Activated CD8-positive, alpha-beta memory T cell treated with anti-CD3 and anti-CD28 coated beads for 24 hours (primary cell): ENCODE results near the gene REN.

Source experiments
- DNase-seq: peaks from one replicate; pipeline ENCODE4 v3.0.0-alpha.2; 2020

Gene REN

DNA sequence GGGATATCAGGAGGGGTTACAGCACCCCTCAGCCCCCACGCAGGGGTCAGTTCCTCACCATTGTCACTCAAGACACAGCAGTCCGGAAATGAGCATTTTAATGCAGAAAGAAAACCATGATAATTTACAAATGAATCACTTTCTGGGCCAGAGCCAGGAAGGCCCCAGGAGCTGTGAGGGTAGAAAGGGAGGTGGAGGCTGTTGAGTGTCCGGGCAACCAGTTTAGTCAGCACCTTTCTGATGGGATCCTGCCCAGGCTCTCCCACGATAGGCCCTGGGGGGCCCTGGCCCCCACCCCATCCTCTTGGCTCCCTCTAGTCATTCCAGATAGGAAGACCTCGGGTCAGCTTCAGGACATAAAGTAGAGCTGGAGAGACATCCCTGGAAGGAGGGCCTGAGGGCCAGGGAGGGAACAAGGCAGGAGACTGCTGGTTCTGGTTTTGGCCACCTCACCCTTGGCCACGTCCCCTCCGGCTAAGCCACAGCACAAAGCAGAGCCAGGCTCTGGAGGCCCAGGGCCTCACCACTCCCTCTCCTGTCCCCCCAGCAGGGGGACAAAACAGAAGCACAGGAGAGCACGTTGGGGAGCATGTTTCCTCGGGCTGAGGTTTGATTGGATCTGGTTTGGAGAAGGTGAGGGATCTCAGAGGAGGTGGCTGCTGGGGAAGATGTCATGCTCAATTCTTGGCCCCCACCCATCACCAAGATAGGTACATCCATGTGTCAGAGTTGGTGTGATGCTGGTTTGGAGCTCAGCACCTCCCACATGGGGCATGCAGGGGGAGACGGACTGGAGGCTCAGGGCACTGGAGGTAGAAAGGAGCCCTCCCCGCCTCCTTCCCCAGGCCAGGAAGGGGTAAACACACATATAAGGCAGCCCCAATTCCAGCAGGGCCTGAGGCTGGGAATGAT lies 34.9 kb downstream of the REN start:
- DNase-seq: no peak

DNA sequence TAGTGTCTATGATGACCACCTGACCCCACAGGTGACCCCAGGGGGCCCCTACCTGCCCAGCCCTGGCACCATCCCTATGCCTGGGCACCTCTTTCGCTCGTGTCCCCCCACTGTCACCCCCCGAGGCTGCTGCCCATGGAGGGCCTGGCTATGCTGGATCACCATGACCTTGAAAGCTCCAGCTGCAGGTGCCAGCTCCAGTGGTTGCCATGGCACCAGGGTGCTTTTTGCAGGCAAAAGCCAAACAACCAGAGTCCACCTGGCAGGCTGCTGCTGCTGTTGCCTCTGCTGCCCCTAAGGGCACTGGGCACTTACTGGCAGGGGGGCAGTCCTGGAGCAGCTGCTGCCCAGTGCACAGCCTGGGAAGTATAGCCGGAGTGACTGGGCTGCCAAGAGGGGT lies 36.0 kb downstream of the REN start:
- no peak for DNase-seq

DNA sequence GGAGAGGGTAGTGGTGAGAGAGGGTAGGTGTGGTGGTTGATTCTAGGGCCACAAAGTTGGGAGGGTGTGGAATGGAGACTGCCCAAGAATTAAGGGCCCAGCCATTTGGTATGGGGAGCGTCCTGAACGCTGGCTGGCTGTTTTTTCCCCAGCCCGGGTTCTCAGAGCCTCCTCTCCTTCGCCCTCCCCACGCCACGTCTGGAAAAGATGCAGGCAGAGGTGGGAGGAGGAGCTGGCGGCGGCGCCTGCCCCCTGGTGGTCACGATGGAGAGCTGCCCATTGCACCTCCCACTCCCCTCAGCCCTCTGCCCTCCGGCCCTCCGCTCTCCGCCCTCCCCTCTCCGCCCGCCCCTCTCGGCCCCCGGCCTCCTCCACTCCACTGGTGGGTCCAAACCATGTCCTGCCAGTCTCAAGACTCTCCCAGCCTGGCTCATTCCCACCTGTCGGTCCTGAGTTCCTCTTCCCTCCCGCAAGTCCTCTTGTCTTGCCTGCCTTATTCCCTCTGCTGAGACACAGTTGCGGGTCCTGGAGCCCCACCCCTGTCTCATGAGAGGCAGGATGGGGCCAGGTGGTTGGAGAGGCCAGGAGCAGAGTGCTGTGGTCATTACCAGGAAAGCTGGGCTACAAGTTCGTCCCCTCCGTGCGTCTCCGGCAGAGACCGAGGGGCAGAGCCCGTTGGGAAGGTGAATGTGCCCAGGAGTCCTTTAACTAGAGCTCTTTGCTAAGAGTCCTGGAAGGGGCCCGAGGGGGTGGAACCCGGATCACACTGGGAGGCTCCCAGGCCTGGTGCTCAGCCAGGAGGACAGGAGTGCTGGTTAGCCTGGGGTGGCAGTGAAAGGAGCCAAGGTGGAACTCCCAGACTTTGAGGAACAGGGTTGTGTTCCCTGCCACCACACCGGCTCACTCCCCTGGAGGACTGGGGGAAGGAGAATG lies 36.9 kb downstream of the REN start:
- peak; percentile 81 for DNase-seq

DNA sequence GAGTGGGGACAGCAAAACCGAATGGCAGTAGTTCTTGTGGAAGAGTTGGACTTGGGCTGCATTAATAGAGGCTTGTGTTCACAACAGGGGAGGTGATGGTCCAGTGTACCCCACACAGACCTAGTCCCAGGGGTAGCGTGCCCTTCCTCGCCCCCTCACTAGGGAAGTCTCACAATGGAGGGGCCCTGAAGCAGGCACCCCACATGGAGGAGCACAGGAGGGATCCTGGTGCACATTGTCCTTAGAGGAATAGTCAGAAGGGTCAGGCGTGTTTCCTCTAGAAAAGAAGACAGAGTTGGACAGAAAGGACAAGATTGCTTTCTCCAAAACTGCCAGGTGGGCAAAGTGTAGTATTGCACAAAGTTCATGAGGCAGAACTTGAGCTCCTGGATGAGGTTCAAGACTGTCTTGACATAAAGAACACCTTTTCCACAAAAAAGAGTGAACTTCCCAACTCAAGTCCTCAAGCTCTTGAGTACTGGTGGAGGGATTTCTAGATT lies 37.6 kb downstream of the REN start:
- DNase-seq: no peak

DNA sequence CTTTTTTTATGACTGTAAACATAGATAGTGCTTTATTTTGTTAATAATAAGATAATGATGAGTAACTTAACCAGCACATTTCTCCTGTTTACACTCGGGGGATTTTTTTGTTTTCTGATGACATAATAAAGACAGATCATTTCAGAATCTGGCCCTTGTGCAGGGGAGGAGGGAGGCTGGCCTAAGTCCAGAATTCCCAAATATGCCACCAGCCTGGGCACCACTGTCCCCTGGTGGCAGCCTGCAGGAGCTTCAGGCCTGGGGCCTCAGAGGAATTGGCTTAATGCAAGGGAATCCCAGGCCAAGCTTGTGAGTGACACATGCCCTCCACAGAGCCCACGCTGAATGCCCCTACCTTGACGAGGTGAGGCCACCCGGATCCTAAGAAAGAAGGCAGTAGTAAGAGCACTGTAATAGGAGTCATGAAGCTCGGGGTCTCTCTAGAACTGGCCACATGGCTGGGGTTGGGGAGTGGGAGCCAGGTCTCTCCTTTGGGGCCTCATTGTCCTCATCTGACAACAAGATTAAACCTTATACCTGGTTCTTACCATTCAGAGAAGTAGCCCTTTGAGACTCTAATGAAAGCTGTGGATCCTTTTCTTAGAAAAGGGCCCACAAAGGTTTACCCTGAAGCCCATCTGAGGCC lies 38.4 kb downstream of the REN start:
- DNase-seq: no peak

DNA sequence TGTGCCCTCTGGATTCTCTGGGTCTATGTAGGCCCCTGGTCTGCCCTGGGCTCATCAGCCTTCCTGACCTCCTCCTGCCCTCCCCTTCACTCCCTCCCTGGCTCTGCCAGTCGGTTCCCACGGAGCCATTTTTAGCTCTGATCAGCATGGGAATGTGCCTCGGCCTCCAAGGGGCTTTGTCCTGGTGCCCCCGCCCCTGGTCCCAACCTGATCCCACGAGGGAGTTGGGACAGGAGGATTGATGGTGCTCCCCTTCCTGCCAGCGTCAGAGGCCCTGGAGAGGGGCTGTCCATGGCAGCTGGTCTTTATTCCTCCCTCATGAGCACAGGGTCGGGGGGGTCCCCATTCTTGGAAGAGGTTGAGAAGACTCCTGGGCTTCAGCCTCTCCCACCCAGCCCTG lies 39.2 kb downstream of the REN start:
- no peak for DNase-seq

DNA sequence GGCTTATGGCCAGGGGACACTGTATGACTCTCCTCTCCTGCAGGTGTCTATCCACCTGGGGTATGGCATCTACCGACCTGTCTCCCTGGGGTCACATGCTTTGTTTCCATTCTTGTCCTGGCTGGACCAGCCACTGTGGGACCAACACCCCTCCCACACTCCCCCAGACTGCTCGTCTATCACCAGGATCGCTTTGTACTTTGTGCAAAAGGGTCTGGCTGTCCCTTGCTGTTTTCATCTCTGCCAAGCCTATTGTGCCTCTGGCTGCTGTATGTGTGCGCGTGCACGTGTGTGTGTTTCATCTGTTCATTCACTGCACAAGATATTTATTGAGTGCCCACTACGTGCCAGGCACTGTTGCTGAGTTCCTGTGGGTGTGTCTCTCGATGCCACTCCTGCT lies 39.8 kb downstream of the REN start:
- DNase-seq: no peak

DNA sequence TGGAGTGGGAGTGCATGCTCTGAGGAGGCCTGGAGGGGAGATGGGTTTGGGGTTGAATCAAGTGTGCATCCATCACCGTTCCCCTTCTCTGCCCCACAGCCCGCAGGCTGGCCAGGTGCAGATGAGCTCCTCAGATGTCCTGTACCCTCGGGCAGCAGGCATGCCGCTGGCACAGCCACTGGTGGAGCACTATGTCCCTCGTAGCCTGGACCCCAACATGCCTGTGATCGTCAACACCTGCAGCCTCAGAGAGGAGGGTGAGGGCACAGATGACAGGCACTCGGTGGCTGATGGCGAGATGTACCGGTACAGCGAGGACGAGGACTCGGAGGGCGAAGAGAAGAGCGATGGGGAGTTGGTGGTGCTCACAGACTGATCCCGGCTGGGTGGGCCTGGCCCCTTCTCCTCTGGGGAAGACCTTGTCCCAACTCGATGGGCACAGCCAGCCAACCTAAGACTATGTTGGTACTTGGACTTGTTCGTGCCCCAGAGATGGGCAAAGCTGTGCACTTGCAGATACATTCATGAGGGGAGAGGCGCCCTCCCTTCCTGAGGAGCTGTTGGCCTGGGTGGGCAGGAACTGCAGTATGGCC lies 40.3 kb downstream of the REN start:
- no peak for DNase-seq

DNA sequence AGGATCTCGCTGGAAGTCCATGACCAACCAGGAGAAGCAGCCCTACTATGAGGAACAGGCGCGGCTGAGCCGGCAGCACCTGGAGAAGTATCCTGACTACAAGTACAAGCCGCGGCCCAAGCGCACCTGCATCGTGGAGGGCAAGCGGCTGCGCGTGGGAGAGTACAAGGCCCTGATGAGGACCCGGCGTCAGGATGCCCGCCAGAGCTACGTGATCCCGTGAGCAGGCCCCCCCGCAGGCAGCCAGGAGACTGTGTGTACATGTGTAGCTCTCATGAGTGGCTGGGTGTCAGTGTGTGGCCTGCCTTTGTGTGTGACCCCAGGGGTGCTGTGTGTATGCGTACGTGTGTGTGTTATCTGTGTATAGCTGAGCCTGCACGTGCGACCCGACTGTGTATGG lies 41.5 kb downstream of the REN start:
- no peak for DNase-seq

DNA sequence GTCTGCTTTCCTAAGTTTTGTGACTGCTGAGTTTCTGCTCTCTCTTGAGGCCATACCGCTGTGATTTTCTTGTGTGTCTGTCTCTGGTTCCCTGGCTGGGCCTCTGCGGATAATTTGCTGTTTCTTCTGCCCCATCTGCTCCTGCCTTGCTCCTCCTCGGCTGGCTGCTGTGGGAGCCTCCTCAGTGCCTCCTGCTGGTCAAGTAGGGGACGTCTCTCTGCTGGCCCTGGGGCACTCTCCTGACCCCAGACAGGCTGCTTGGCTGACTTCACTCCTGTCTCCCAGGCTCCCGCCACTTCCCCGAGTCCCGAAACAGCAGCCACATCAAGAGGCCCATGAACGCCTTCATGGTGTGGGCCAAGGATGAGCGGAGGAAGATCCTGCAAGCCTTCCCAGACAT lies 42.8 kb downstream of the REN start:
- no peak for DNase-seq

DNA sequence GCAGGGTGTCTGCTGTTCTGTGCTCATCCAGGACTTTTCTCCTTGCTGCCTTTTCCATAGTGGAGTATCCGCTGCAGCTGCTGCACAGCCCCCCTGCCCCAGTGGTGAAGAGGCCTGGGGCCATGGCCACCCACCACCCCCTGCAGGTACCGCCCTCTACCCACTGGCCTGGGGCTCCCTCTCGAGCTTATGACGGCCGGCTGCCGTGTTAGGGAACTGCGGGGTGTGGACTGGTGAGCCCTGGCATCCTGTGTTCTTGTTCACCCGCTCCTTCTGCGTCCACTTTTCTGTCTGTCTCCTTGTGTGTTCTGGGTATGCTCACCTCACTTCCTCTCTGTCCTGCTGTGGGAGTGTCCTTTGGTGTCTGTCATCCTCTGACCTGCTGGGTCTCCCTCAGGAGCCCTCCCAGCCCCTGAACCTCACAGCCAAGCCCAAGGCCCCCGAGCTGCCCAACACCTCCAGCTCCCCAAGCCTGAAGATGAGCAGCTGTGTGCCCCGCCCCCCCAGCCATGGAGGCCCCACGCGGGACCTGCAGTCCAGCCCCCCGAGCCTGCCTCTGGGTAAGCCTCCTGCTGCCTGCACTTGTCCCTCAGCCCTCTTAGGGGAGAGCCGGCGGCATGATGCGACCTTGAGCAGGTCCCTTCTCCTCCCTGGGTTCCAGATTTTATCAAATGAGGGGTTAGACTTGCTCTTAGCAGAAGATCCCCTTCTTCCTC lies 44.1 kb downstream of the REN start:
- no peak for DNase-seq

DNA sequence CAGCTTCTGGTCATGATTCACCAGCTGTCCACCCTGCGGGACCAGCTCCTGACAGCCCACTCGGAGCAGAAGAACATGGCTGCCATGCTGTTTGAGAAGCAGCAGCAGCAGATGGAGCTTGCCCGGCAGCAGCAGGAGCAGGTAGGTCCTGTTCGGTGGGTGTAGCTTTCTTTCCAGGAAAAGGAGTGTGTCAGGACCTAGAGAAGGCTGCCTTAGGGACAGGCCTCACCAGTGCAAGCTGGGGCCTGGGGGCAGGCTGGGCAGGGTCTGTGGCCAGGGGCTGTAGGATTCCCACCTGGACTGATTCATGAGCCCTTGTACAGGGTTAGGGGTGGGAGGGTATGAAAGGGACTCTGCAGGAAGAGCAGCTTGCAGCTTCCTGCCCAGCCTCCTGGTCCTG lies 49.6 kb downstream of the REN start:
- DNase-seq: no peak

DNA sequence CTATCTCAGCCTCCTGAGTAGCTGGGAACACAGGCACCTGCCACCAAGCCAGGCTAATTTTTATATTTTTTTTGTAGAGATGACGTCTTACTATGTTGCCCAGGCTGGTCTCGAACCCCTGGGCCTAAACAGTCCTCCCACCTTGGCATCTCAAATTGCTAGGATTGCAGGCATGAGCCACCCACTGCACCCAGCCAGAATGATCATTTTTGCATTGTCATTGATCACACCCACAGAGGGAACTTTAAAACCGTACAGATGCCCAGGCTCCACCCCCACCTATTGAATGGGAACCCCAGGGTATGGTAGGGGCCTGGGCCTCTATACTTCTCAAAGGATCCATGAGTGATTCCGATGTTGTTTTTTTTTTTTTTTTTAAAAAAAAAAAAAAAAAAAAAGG lies 51.0 kb downstream of the REN start:
- no peak for DNase-seq

DNA sequence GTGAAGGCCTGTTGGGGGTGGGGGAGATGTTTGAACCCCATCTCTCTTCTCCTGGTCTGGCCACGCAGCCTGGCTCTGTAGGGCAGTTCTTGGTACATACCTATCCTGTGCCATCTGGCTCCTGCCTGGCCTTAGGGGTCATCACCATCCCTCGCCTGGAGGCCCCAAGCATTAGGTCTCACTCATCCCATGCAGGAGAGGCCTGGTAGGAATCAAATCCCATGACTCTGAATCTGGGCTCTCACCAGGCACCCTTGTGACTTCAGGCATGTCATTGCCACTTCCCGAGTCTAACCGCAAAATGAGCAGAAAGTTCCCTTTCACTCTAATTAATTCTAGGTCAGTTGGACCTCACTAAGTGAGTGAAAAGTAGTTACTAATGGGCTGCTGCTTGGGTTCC lies 51.5 kb downstream of the REN start:
- no peak for DNase-seq

DNA sequence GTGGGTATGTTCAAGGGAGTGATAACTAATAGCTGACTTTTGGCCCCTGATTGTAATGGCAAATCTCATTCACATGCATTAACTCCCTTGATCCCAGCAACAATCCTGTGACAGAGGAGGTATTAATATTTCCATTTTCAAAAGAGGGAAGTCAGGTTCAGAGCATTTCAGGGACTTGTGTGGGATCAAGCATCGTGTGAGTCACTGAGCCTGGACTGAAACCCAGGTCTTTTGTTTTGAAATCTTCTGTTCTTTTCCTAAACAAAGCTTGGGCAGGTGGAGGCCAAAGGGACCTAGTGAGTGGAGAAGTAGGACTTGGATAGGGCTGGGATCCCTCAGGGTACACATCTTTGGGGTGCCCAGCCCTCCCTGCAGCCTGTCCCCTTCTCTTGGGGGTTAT lies 52.2 kb downstream of the REN start:
- DNase-seq: no peak

DNA sequence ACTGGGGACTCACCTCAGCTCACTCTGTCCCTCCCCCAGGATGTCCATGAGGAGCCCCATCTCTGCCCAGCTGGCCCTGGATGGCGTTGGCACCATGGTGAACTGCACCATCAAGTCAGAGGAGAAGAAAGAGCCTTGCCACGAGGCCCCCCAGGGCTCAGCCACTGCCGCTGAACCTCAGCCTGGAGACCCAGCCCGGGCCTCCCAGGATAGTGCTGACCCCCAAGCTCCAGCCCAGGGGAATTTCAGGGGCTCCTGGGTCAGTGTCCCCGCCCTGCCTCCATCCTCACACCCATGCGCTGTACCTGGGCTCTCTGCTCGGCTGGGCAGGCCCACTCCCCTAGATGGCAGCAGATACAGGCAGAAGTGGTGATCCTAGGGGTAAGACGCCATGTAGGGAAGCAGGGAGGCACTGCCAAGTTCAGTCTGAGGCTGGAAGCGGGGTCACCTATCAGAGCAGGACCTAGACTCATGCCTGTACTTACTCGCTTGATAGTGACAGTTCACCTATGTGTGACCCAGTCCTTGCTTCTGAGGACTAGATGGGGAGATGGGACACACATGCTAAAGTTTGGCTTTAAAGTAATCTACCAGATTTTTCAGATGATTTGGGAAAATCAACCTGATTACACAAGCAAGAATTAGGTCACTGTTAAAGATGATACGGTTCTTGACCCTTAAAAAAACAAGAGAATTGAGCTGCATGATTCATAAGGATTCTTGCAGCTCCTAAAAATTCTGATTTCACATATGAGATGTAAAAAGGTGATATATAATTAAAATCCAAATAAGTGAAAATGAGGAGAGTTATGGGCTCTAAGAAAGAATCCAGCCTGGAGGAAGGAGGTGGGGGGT lies 53.0 kb downstream of the REN start:
- DNase-seq: no peak

DNA sequence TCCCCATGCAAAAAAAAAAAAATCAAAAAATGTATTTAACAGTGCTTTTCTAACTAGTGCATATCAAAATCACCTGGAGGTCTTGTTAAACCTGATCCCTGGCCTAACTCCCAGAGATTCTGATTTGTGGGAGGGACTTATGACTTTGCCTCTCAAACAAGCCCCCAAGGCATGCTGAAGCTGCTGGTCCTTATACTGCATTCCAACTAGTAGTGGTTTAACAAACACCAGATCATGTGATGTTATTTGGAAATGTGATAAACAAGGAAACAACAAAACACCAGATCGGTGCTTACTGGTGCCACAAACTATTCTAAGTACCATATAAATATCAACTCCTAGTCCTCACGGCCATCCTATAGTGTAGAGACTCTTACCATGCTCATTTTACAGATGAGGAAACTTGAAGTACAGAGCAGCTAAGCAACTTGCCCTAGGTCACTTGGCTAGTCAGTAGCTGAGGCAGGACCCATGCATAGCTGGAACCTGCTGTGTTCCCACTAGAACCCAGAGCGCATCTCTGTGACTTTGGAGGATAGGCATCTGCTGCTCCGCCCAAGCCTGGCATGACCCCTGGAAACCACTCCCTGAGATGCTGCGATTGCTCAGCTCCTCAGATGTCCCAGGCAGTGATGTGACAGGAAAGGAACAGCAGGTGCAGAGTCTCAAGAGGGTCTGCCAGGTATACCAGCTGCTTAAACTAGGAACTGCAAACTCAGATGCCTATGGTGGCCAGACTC lies 55.1 kb downstream of the REN start:
- no peak for DNase-seq

DNA sequence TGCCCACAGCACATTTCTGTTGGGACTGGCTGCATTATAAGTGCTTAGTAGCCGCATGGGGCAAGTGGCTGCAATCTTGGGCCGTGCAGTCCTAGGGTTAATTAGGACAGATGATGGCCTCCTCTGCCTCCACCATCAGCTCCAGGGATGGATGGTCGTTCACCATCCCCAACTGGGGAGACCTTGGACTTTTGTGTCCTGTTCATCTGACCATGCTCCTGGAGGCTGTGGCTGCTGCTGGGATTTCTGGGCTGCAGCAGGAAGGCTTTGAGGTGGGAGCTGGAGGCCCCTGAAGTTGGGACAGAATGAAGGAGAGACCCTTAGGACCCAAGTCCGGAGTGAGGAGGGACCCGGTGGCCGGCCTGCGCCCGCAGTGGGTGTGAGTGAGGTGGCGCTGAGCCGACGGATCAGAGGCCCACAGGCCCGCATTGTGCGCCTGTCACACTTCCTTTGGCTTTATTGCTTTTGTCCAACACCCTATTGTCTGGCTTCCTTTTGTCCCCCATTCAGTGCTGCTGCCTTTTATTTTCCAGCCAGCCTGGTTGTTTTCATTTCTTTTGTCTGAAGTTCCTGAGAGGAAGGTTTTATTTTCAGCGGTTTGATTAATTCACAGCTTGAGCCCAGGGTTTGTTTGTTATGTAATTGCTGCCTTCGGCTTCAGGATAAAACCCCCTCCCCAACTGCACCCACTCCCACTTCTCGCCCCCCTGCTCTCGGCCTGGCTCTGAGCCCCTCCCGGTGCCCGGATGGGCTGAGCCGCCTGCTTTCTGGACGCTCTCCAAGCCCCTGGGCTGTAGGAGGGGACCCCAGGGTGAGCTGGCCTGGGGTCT lies 57.6 kb downstream of the REN start:
- DNase-seq: no peak

DNA sequence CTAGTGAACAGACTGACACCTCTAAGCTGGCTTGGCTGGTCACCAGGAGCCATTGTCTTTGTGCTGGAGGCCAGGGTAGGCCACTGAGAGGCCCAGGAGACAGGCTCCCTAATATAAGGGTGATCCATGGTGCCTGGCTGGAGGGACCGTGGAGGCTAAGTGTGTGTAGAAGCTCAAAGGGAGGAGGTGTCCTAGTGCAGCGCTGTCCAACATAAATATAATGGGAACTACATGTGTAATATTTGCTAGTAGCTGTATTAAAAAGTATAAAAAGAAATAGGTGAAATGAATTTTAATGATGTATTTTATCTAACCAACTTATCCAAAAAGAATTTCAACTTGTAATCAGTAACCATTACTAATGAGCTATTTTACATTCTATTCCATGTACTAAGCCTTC lies 58.2 kb downstream of the REN start:
- no peak for DNase-seq

DNA sequence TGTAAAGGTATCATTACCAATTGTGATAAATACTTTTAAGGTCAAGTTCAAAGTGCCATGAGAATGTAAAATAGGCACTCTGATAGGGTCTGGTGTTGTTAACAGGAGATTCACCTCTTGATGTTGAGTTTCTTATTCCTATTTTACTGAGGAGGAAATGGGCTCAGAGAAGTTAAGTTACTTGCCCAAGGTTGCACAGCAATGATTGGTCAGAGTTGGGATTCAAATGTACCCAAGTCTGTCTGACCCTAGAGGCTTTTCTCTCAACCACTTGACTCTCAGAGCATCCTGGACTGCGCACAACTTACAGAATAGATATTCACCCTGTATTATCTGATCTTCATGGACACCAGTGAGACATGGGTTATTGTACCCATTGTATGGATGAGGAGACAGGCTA lies 59.3 kb downstream of the REN start:
- DNase-seq: no peak
